ENCODE measurements around the gene PAPOLA.

The PAPOLA gene

DNA sequence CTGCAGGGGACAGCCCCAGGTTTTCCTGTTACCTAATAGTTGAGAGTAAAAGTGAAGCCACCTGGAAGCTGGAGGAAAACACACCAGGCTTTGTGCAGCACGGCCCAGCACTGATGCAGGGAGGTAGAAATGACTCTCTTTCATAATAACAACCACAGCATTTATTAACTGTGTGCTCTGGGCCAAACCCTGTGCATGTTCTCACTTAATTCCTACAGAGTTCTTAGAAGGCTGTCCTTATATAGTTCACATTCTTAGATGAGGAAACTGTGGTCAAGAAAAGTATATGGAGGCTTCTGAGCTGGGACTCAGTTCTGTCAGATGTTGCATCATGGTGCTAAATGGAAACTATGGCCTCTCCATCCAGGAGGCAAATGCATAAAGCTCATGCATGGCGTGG is 100.0 kb downstream of the PAPOLA start:
- Histone ChIP-seq H3K9me3 (ENCODE audit: control insufficient read depth, insufficient read depth, low read depth, low read length) (no peaks in the 10 kb centered on the region), H3K4me3 (ENCODE audit: low read depth, low read length) (no peak overlapping the region), H3K36me3 (ENCODE audit: control insufficient read depth, insufficient read depth, low read length) (no peaks in the 10 kb centered on the region), H3K27me3 (ENCODE audit: control insufficient read depth, insufficient read depth, low read length) (peaks cover 2% of the 10 kb centered on the region; the same call in 1 of the 2 replicates), H3K27ac (ENCODE audit: low read depth, low read length) (no peak overlapping the region), H3K4me1 (ENCODE audit: control insufficient read depth, insufficient read depth, low read length) (no peaks in the 10 kb centered on the region), H3K9ac (ENCODE audit: low read length) (no peak overlapping the region)

GRCh38 chr14:96603350-96604255 is 101.4 kb downstream of the PAPOLA start:
- no peak overlapping the region for H3K9ac ChIP-seq (ENCODE audit: low read length)
- no peaks in the 10 kb centered on the region for H3K36me3 ChIP-seq (ENCODE audit: control insufficient read depth, insufficient read depth, low read length)
- H3K27ac ChIP-seq (ENCODE audit: low read depth, low read length) = no peak overlapping the region
- peaks cover 2% of the 10 kb centered on the region; the same call in 1 of the 2 replicates for H3K27me3 ChIP-seq (ENCODE audit: control insufficient read depth, insufficient read depth, low read length)
- no peak overlapping the region for H3K4me3 ChIP-seq (ENCODE audit: low read depth, low read length)
- no peaks in the 10 kb centered on the region for H3K4me1 ChIP-seq (ENCODE audit: control insufficient read depth, insufficient read depth, low read length)
- H3K9me3 ChIP-seq (ENCODE audit: control insufficient read depth, insufficient read depth, low read depth, low read length) = no peaks in the 10 kb centered on the region

GRCh38 chr14:96614481-96614881 is 112.3 kb downstream of the PAPOLA start:
- Histone ChIP-seq H3K9ac (ENCODE audit: low read length) (no peak overlapping the region), H3K27me3 (ENCODE audit: control insufficient read depth, insufficient read depth, low read length) (peaks cover 17% of the 10 kb centered on the region), H3K4me1 (ENCODE audit: control insufficient read depth, insufficient read depth, low read length) (peaks cover 4% of the 10 kb centered on the region; the same call in 1 of the 2 replicates), H3K4me3 (ENCODE audit: low read depth, low read length) (no peak overlapping the region), H3K36me3 (ENCODE audit: control insufficient read depth, insufficient read depth, low read length) (no peaks in the 10 kb centered on the region), H3K27ac (ENCODE audit: low read depth, low read length) (no peak overlapping the region), H3K9me3 (ENCODE audit: control insufficient read depth, insufficient read depth, low read depth, low read length) (0 out of 2 replicates have a peak, but pooled peaks cover 3% of the 10 kb centered on the region)

GRCh38 chr14:96616161-96616721 is 114.1 kb downstream of the PAPOLA start:
- Histone ChIP-seq H3K4me3 (ENCODE audit: low read depth, low read length) (no peak overlapping the region), H3K4me1 (ENCODE audit: control insufficient read depth, insufficient read depth, low read length) (peaks cover 4% of the 10 kb centered on the region; the same call in 1 of the 2 replicates), H3K9ac (ENCODE audit: low read length) (no peak overlapping the region), H3K9me3 (ENCODE audit: control insufficient read depth, insufficient read depth, low read depth, low read length) (no peaks in the 10 kb centered on the region), H3K36me3 (ENCODE audit: control insufficient read depth, insufficient read depth, low read length) (no peaks in the 10 kb centered on the region), H3K27ac (ENCODE audit: low read depth, low read length) (no peak overlapping the region), H3K27me3 (ENCODE audit: control insufficient read depth, insufficient read depth, low read length) (peaks cover 14% of the 10 kb centered on the region; the same call in 1 of the 2 replicates)
